PC-3 (cell line): Measurements from ENCODE around the gene IL32.

ENCODE experiments used
- CTCF ChIP-seq: fragments of 300-600 bp; sonication (generic); conservative IDR thresholded peaks from 2 replicates; pipeline ENCODE4 v1.5.1; 2017; ENCODE audit warnings: antibody characterized with exemption, low read depth, mild to moderate bottlenecking, low read length
- EZH2 ChIP-seq: fragments of 300-600 bp; sonication (generic); IDR thresholded peaks from one replicate; pipeline ENCODE4 v1.6.1; 2017; ENCODE audit warnings: antibody characterized with exemption, mild to moderate bottlenecking, low read length; ENCODE audit not compliant: unreplicated experiment

- no peak for TF ChIP-seq CTCF
- TF ChIP-seq EZH2, result no peak
These were observed 40.9 kb downstream of the IL32 start for GRCh38 chr16:3106205-3106928.
